HCT116 (cell line): Measurements from ENCODE around the gene STPG1. TPM values are rescaled to one million over a fixed set of nuclear protein-coding genes. Genes with fewer than 3 reads are reported as not detected.

Experiments used
- ATAC-seq: fragments of 200-7000 bp; cut with Tn5 transposase; 2 replicates; pipeline ENCODE4 v1.9.1; 2020; ENCODE audit warnings: mild to moderate bottlenecking, moderate library complexity
- BruUV-seq: library from RNA; stranded (reverse); fragments of 400-500 nt; replicated peaks from 2 replicates; lab custom pipeline; 2021; lab: Mats Ljungman, UMichigan
- CTCF ChIA-PET: fragments of 300-600 bp; sonication (Branson Sonifier 250); formaldehyde crosslinking; loops from one replicate; lab custom pipeline; 2021; ENCODE audit warnings: antibody characterized with exemption; lab: Charles Lee
- POLR2A ChIA-PET: fragments of 300-600, 350-600 bp; sonication (Branson Sonifier 250); formaldehyde crosslinking; loops from one replicate; lab custom pipeline; 2021; ENCODE audit warnings: antibody characterized with exemption; lab: Charles Lee
- RAD21 ChIA-PET, 2 experiments: fragments of 300-600 bp; sonication (Branson Sonifier 250); formaldehyde crosslinking; loops; one replicate each; lab custom pipeline; 2023; ENCODE audit warnings: low total read pairs in 2 of 2; ENCODE audit not compliant: uncharacterized antibody in 2 of 2, unreplicated experiment in 2 of 2, low non-redundant PET in 1 of 2; lab: Charles Lee
- DNase-seq: peaks from one replicate; pipeline ENCODE4 v3.0.0-alpha.2; 2010; ENCODE audit warnings: low read depth, low spot score
- H2AFZ ChIP-seq: fragments of 200-600 bp; shearing (Covaris generic), sonication (generic); 2 replicates; pipeline ENCODE4 v1.6.1; 2017; ENCODE audit warnings: low read depth, mixed run types, mixed read lengths, antibody characterized with exemption, low read length; ENCODE audit not compliant: poor library complexity, severe bottlenecking
- H3K27ac ChIP-seq: 2 replicates; pipeline ENCODE4 v1.5.1; 2012; ENCODE audit warnings: low read depth, low read length
- H3K27me3 ChIP-seq: fragments of 200-600 bp; sonication (generic); 2 replicates; pipeline ENCODE4 v1.6.1; 2016; ENCODE audit warnings: mixed run types, low read length, mixed read lengths; ENCODE audit not compliant: insufficient read depth
- H3K36me3 ChIP-seq, 2 experiments: fragments of 200-500 bp in 1 of 2; fragments of 200-600 bp in 1 of 2; sonication (Bioruptor generic) in 1 of 2; sonication (generic) in 1 of 2; 2 replicates each; pipeline versions ENCODE4 v1.5.1 to v1.6.1; 2014 to 2016; ENCODE audit warnings: low read length in 2 of 2, inconsistent platforms in 1 of 2, mixed read lengths in 1 of 2, mixed run types in 1 of 2; ENCODE audit not compliant: insufficient read depth in 2 of 2, control insufficient read depth in 1 of 2
- H3K4me1 ChIP-seq, 2 experiments: fragments of 200-600 bp in 1 of 2; sonication (generic) in 1 of 2; 2 replicates each; pipeline versions ENCODE4 v1.5.1 to v1.6.1; 2012 to 2017; ENCODE audit warnings: low read length in 2 of 2, inconsistent platforms in 1 of 2, mild to moderate bottlenecking in 1 of 2, mixed read lengths in 1 of 2, mixed run types in 1 of 2, moderate library complexity in 1 of 2; ENCODE audit not compliant: insufficient read depth in 2 of 2, control insufficient read depth in 1 of 2
- H3K4me2 ChIP-seq: fragments of 200-600 bp; sonication (generic); 2 replicates; pipeline ENCODE4 v1.6.1; 2017; ENCODE audit warnings: mixed run types, low read length, mixed read lengths
- H3K4me3 ChIP-seq, 2 experiments: fragments of 200-600 bp in 1 of 2; sonication (generic) in 1 of 2; replicated peaks in 1 of 2; 2 replicates each; pipeline ENCODE4 v1.5.1; 2011 to 2016; ENCODE audit warnings: low read length in 2 of 2, control low read depth in 1 of 2, low read depth in 1 of 2, mild to moderate bottlenecking in 1 of 2, mixed read lengths in 1 of 2, mixed run types in 1 of 2
- H3K79me2 ChIP-seq: fragments of 200-600 bp; sonication (generic); 2 replicates; pipeline ENCODE4 v1.6.1; 2017; ENCODE audit warnings: mild to moderate bottlenecking, mixed run types, low read length, moderate library complexity, mixed read lengths; ENCODE audit not compliant: insufficient read depth
- H3K9ac ChIP-seq: fragments of 200-600 bp; sonication (generic); 2 replicates; pipeline ENCODE4 v1.6.1; 2016; ENCODE audit warnings: low read length, mixed read lengths
- H3K9me2 ChIP-seq: fragments of 200-600 bp; sonication (generic), shearing (Covaris generic); 2 replicates; pipeline ENCODE4 v1.6.1; 2017; ENCODE audit warnings: mixed run types, mild to moderate bottlenecking, moderate library complexity; ENCODE audit not compliant: insufficient read depth
- H3K9me3 ChIP-seq, 2 experiments: fragments of 200-500 bp in 1 of 2; fragments of 200-600 bp in 1 of 2; sonication (Bioruptor generic) in 1 of 2; sonication (generic) in 1 of 2; 2 replicates each; pipeline ENCODE4 v1.6.1; 2014 to 2017; ENCODE audit warnings: low read length in 2 of 2, mixed read lengths in 2 of 2, inconsistent platforms in 1 of 2, low read depth in 1 of 2, mild to moderate bottlenecking in 1 of 2, mixed run types in 1 of 2, moderate library complexity in 1 of 2; ENCODE audit not compliant: control insufficient read depth in 1 of 2, insufficient read depth in 1 of 2
- H4K20me1 ChIP-seq: fragments of 200-600 bp; sonication (generic), shearing (Covaris generic); 2 replicates; pipeline ENCODE4 v1.6.1; 2017; ENCODE audit warnings: mixed run types, mild to moderate bottlenecking, moderate library complexity; ENCODE audit not compliant: insufficient read depth
- ATF3 ChIP-seq: IDR thresholded peaks from 2 replicates; pipeline ENCODE4 v1.6.1; 2012
- CBX3 ChIP-seq: IDR thresholded peaks from 2 replicates; pipeline ENCODE4 v1.6.1; 2012; ENCODE audit warnings: low read depth
- CEBPB ChIP-seq: IDR thresholded peaks from 2 replicates; pipeline ENCODE4 v1.6.1; 2012; ENCODE audit warnings: low read depth
- CTCF ChIP-seq, 3 experiments: fragments of 200-600 bp in 1 of 3; sonication (generic) in 1 of 3; IDR thresholded peaks in 2 of 3; conservative IDR thresholded peaks in 1 of 3; 2 replicates each; pipeline ENCODE4 v1.5.1; 2012 to 2017; ENCODE audit warnings: low read depth in 2 of 3, low read length in 2 of 3, antibody characterized with exemption in 1 of 3, borderline replicate concordance in 1 of 3, control low read depth in 1 of 3, mild to moderate bottlenecking in 1 of 3, mixed read lengths in 1 of 3, mixed run types in 1 of 3, moderate library complexity in 1 of 3; ENCODE audit not compliant: insufficient read depth in 1 of 3
- ELF1 ChIP-seq: IDR thresholded peaks from 2 replicates; pipeline ENCODE4 v1.6.1; 2012; ENCODE audit warnings: low read depth, borderline replicate concordance
- EZH2 ChIP-seq: fragments of 200-600 bp; sonication (generic); IDR thresholded peaks from 2 replicates; pipeline ENCODE4 v1.6.1; 2017; ENCODE audit warnings: antibody characterized with exemption, mixed run types
- EZH2phosphoT487 ChIP-seq: fragments of 200-600 bp; IDR thresholded peaks from 2 replicates; pipeline ENCODE4 v1.6.1; 2018; ENCODE audit warnings: antibody characterized with exemption, borderline replicate concordance
- JUND ChIP-seq: IDR thresholded peaks from 2 replicates; pipeline ENCODE4 v1.6.1; 2012
- MAX ChIP-seq: IDR thresholded peaks from 2 replicates; pipeline ENCODE4 v1.6.1; 2012
- POLR2A ChIP-seq: IDR thresholded peaks from 2 replicates; pipeline ENCODE4 v1.7.0; 2011; ENCODE audit warnings: borderline replicate concordance; ENCODE audit not compliant: insufficient read depth, insufficient read length; ENCODE audit errors: extremely low read depth
- POLR2AphosphoS5 ChIP-seq: IDR thresholded peaks from 2 replicates; pipeline ENCODE4 v1.6.1; 2011; ENCODE audit warnings: mild to moderate bottlenecking, low read depth, low read length, moderate library complexity
- RAD21 ChIP-seq: IDR thresholded peaks from 2 replicates; pipeline ENCODE4 v1.6.1; 2012; ENCODE audit warnings: low read depth, mild to moderate bottlenecking
- REST ChIP-seq: IDR thresholded peaks from 2 replicates; pipeline ENCODE4 v1.6.1; 2012; ENCODE audit warnings: low read depth
- SIN3A ChIP-seq: IDR thresholded peaks from 2 replicates; pipeline ENCODE4 v1.6.1; 2012; ENCODE audit warnings: low read depth
- SP1 ChIP-seq: IDR thresholded peaks from 2 replicates; pipeline ENCODE4 v1.6.1; 2012; ENCODE audit warnings: low read depth
- SRF ChIP-seq: IDR thresholded peaks from 2 replicates; pipeline ENCODE4 v1.6.1; 2012; ENCODE audit warnings: low read depth
- TCF7L2 ChIP-seq: IDR thresholded peaks from 2 replicates; pipeline ENCODE4 v1.7.0; 2011; ENCODE audit warnings: borderline replicate concordance, inconsistent platforms; ENCODE audit not compliant: insufficient read depth, insufficient read length; ENCODE audit errors: extremely low read depth
- YY1 ChIP-seq: IDR thresholded peaks from 2 replicates; pipeline ENCODE4 v1.6.1; 2011; ENCODE audit warnings: low read length, low read depth, moderate library complexity, mild to moderate bottlenecking; ENCODE audit not compliant: insufficient replicate concordance; ENCODE audit errors: extremely low read depth
- ZBTB33 ChIP-seq: IDR thresholded peaks from 2 replicates; pipeline ENCODE4 v1.6.1; 2011; ENCODE audit warnings: mild to moderate bottlenecking, low read length, moderate library complexity; ENCODE audit not compliant: insufficient replicate concordance; ENCODE audit errors: extremely low read depth
- ZNF274 ChIP-seq: fragments of 200-500 bp; sonication (Bioruptor generic); IDR thresholded peaks from 2 replicates; pipeline ENCODE4 v1.6.1; 2014; ENCODE audit warnings: mild to moderate bottlenecking, low read depth, low read length, inconsistent platforms
- intact Hi-C: fragments of 100-400 bp; cut with micrococcal nuclease; formaldehyde crosslinking; loops from 2 replicates; pipeline ENCODE4 v1.10.0; 2022
- total RNA-seq: library from RNA; stranded (reverse); gene quantifications from one replicate; pipeline ENCODE4 v1.2.1, GENCODE V29; 2021; ENCODE audit not compliant: unreplicated experiment

The STPG1 gene
- total RNA-seq, 1 experiment from 2014 or later: 13.4 TPM

GRCh38 chr1:24457866-24458265 is 44.3 kb upstream of the STPG1 start:
- H3K9me3 ChIP-seq: no peaks in the 10 kb centered on the region
- H3K4me3 ChIP-seq: no peak overlapping the region
- H3K9me2 ChIP-seq: no peaks in the 10 kb centered on the region
- CTCF ChIA-PET: no interaction called here
- H3K9ac ChIP-seq: no peak overlapping the region
- H3K36me3 ChIP-seq: no peaks in the 10 kb centered on the region
- H3K27me3 ChIP-seq: no peaks in the 10 kb centered on the region
- intact Hi-C loops: no loop called here
- RAD21 ChIA-PET: no interaction called here
- no peak overlapping the region for H3K27ac ChIP-seq
- H3K4me2 ChIP-seq: no peak overlapping the region
- H2AFZ ChIP-seq: no peak overlapping the region
- H4K20me1 ChIP-seq: no peaks in the 10 kb centered on the region
- POLR2A ChIA-PET: no interaction called here
- TF ChIP-seq ELF1 (no peak), SRF (no peak), ZNF274 (no peak), EZH2 (no peak), CTCF (IDR thresholded peaks at IDR 0.05 in 2 of 3, conservative IDR thresholded peaks at IDR 0.05 in 1 of 3; ENCODE audit: borderline replicate concordance in 1 of 3, insufficient read depth in 1 of 3, low read depth in 2 of 3, low read length in 2 of 3) (no peak), ATF3 (no peak), JUND (no peak), ZBTB33 (no peak), SIN3A (no peak), CBX3 (no peak), SP1 (no peak), EZH2phosphoT487 (no peak), TCF7L2 (no peak), POLR2A (no peak), RAD21 (no peak), POLR2AphosphoS5 (no peak), CEBPB (no peak), MAX (no peak), YY1 (no peak), REST (no peak)
- no TSS peak for BruUV-seq
- DNase-seq (no peak), ATAC-seq (no peak)
- H3K79me2 ChIP-seq: no peaks in the 10 kb centered on the region
- peaks cover 0 to 8% of the 10 kb centered on the region in 2 experiments; a peak in 2 of 4 replicates for H3K4me1 ChIP-seq
